GDM1 (cell line): ENCODE results near the gene DCTPP1.
"Not testable (repeated sequence)": the region's sequence is repeated elsewhere in the genome, so short reads cannot be mapped to it uniquely, and the experiment has no call there.

Experiments used
- DNase-seq: peaks from one replicate; lab custom pipeline; 2025; lab: John Stamatoyannopoulos, UW

Gene DCTPP1

DNA sequence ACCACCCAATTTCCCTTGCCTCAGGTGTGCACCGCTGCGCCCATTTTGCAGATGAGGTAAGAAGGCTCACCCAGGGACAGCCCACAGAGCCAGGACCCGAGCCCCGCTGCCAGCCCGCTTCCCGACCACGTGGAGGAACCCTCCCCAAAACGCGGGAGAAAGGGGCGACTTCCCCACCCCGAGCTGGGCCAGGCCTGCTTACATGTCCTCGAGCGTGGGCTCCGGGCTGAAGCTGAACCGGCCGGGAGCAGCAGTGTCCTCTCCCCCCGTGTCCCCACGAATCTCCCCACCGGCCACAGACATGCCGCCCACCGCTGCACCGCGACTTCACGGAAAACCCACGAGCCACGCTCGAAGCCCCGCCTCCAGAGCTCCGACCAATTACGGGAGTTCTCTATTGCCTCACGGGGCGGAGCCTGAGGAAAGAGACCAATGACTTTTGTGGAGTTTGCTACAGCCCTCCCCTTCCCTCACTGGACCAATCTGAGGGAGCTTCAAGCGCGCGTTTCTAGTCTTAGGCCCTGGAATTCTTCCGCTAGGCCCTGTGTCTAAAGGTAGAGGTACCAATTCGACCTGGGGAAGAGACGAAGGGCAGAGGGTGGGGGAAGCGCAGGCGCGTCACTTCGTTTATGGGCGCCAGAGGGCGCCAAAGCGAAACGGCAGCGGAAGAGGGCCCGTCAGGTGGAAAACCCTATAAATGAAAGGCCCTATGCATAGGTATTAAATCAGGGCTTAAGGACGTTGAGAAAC lies at the start of gene DCTPP1:
Gene DCTPP1 (minus strand): TSS at position 353 of the 750 bp plus-strand sequence. CDS start 50 bp downstream, at position 303.
- peak; percentile 98 for DNase-seq

DNA sequence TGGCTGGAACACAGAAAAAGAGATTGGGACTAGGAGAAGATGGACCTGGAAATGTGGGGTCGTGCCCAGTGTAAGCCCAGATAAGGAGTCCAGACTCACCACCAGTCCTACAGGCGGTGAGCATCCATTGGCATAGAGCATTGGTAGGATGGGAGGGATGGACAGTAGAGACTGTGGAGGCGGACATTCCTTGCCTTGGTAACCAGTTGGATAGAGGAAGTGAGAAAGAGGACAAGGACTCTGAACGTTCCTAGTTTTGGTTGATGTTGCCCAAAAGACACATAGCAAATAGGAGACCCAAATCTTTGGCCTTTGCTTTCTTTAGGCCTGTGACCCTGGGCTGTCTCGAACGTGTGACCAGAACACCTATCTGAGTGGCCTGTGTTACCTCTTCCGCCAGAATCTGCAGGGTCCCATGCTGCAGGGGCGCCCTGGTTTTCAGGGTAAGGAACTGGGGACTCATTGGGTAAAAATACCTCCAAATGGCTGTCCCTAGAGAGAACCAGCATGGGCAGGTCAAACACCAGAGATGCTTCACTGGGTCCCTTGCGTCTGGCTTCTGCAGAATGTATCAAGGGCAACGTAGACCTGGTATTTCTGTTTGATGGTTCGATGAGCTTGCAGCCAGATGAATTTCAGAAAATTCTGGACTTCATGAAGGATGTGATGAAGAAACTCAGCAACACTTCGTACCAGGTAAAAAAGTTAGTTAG lies 49.1 kb upstream of the DCTPP1 start:
- DNase-seq: no peak

DNA sequence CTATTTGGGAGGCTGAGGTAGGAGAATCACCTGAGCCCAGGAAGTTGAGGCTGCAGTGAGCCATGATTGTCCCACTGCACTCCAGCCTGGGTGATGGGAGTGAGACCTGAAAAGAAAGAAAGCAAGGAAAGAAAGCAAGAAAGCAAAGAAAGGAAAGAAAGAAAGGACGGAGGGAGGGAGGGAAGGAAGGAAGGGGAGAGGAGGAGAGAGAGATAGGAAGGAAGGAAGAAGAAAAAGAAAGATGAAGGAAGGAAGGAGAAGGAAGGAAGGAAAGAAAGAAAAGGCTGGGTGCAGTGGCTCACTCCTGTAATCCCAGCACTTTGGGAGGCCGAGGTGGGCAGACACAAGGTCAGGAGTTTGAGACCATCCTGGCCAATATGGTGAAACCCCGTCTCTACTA lies 47.9 kb upstream of the DCTPP1 start:
- not testable (repeated sequence) for DNase-seq

DNA sequence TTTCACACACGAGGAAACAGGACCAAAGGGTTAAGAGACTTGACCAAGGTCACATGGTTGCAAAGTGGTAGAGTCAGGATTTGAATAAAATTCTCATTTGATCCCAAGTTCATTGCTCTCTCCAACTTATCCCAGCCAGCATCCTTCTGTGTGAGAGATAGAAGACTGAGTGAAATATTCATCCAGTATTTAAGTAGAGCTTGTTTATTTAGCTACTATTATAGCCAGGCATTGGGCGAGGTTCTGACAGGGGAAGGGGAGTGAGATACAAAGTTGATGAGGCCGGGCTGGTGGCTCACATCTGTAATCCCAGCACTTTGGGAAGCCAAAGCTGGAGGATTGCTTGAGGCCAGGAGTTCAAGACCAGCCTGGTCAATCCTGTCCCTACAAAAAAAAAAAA lies 47.2 kb upstream of the DCTPP1 start:
- no peak for DNase-seq

DNA sequence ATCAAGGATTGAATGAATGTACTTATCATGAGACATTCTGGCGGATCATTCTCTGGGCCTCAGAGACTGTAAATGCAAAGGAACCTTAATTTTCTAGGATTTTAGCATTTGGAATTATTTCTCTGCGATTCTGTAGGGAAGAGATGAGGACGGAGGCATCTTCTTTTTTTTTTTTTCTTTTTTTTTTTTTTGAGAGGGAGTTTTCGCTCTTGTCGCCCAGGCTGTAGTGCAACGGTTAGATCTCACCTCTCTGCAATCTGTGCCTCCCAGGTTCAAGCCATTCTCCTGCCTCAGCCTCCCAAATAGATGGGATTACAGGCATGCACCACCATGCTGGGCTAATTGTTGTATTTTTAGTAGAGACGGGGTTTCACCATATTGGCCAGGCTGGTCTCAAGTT lies 44.9 kb upstream of the DCTPP1 start:
- DNase-seq: no peak

DNA sequence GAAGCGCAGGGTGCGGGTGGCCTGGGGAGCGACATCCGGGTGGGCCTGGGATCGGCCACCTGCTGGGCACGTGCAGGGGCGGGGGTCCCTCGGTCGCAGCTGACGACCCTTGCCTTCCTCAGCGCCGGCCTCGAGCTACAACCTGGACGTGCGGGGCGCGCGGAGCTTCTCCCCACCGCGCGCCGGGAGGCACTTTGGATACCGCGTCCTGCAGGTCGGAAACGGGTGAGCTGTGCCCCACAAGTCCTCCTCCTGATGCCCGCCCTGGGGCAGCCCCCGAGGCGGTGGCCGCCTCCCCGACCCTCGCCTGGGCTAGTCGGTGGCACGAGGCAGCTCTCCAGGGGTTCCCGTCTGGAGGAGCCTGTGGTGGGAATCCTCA lies 44.2 kb upstream of the DCTPP1 start:
- no peak for DNase-seq

DNA sequence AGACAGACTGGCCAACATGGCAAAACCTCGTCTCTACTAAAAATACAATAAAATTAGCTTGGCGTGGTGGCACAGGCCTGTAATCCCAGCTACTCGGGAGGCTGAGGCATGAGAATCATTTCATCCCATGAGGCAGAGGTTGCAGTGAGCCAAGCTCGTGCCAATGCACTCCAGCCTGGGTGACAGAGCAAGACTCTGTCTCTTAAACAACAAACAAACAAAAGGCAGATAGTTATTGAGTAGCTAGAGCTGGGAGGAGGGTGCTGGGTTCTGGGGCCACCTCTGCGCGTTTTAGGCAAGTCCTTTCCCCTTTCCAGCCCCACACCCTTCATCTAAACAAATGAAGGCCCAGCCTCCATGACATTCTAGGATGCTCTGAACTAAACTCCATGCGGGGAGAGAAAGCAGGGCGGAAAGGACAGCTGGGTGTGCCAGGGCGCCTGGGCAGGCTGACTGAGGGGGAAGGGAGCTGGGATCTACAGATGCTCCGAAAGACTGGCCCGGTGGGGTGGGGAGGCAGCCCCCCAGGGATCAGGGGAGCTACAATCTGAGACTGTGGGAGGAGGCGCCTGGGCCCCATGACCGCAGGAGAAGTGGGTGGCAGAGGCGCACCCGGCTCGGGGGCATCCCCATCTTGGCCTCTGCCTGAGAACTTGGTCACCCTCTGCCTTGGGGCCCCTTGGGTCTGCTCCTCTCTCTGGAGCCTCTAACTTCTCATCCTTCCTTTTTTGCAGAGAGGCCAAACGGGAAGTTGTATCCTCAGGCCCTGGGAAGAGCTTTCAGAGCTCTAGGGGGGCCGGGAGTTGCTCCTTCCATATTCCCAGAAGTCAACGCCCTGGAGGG lies 43.6 kb upstream of the DCTPP1 start:
- DNase-seq: peak; percentile 21

DNA sequence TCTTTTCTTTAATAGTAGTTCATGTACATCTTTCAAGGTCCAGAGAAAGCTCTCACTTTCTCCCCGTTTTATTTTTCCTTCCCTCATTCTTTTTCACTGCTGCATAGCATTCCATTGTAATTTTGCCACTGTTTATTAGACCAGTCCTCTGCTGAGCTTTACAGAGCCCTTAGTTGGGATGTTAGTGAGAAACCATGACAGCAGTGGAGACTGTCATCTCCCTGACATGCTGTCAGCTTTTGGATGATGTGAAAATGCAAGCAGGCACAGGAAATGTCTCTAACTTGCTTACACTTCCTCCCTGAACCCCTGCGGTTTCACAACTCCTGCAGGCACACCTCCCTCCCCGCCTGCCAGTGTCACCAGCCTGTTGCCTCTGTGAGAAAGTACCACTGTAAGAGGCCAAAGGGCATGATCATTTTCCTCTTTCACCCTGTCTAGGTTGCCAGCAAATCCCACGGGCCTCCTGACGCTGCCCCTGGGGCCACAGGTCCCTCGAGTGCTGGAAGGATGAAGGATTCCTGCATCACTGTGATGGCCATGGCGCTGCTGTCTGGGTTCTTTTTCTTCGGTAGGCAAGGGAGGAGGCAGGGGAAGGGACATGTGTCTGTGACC lies 42.6 kb upstream of the DCTPP1 start, which contains the start of gene ITGAL:
Gene ITGAL (plus strand): TSS at position 415 of the 615 bp plus-strand sequence. CDS start 96 bp downstream, at position 511.
- peak; percentile 80 for DNase-seq

DNA sequence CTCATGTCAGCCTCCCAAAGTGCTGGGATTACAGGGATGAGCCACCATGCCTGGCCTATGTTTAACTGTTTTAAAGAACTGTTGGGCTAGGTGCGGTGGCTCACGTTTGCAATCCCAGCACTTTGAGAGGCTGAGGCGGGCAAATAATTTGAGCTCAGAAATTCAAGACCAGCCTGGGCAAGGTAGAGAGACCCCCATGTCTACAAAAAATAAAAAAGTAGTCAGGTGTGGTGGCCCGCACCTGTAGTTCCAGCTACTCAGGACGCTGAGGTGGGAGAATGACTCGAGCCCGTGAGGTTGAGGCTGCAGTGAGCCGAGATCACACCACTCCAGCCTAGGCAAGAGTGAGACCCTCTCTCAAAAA lies 40.8 kb upstream of the DCTPP1 start:
- no peak for DNase-seq

DNA sequence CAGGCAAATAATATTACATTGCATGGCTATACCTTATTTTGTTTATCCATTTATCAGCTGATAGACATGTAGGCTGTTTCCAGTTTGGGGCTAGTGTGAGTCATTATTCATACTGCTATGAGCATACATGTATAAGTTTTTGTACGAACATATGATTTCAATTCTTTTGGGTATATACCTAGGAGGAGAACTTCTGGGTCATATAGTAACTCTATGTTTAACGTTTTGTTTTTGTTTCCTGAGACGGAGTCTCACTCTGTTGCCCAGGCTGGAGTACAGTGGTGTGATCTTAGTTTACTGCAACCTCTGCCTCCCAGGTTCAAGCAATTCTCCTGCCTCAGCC lies 40.3 kb upstream of the DCTPP1 start:
- DNase-seq: no peak

DNA sequence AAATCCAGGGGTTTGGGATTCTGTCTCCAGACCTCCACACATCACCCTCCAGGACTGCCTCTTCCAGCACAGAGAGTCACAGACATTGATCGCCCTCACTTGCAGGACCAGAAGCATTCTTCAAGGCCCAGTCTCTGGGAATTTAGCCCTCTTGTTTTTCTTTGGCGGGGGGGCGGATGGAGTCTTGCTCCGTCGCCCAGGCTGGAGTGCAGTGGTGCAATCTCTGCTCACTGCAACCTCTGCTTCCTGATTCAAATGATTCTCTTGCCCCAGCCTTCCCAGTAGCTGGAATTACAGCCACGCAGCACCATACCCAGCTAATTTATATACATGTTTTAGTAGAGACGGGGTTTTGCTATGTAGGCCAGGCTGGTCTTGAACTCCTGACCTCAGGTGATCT lies 34.2 kb upstream of the DCTPP1 start:
- no peak for DNase-seq

DNA sequence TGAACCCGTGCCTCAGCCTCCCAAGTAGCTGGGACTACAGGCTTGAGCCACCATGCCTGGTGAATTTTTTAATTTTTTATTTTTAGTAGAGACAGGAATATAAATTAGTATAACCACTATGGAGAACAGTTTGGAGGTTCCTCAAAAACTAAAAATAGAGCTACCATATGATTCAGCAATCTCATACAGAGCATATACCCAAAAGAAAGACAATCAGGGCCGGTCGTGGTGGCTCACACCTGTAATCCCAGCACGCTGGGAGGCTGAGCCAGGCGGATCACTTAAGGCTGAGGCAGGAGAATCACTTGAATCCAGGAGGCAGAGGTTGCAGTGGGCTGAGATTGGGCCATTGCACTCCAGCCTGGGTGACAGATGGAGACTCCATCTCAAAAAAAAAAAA lies 31.6 kb upstream of the DCTPP1 start:
- not testable (repeated sequence) for DNase-seq

DNA sequence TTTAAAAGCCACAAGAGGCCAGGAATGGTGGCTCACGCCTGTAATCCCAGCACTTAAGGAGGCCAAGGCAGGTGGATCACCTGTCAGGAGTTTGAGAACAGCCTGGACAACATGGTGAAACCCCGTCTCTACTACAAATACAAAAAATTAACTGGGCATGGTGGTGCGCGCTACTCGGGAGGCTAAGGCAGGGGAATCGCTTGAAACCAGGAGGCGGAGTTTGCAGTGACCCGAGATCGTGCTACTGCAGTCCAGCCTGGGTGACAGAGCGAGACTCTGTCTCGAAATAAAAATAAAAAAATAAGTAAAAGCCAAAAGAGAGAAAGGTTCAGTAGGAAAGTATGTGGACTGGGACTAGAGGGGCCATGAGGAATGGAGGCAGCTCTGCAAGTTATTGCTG lies 29.6 kb upstream of the DCTPP1 start:
- DNase-seq: no peak

DNA sequence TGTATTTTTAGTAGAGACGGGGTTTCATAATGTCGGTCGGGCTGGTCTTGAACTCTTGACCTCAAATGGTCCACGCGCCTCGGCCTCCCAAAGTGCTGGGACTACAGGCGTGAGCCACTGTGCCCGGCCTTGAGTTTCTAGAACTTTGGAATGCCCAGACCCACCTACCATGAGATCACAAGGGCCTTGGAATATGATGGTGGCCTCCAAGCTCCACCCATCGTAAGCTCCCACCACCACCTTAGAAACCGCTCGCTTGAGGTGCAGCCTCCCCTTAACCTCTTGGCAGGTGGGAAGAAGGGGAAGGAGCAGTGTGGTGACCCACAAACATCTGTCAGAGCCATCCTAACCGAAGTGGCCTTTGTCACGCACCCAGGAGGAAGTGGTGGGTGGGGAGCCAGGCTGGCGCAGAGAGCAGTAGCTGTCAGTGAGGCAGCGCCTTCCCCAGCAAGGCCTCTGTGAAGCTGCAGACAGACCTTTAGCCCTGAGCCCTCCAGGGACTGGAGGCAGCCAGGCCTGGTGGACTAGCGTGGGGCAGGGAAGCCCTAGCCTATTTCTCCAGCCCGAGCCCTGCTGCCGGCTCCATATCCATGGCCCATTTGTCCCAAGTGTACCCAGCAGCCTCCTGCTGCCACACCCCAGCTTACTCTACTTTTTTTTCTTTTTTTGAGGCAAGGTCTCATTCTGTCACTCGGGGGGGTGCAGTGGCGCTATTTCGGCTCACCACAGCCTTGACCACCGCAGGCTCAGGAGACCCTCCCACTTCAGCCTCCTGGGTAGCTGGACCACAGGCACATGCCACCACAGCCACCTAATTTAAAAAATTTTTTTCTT lies 28.9 kb upstream of the DCTPP1 start:
- peak; percentile 80 for DNase-seq

DNA sequence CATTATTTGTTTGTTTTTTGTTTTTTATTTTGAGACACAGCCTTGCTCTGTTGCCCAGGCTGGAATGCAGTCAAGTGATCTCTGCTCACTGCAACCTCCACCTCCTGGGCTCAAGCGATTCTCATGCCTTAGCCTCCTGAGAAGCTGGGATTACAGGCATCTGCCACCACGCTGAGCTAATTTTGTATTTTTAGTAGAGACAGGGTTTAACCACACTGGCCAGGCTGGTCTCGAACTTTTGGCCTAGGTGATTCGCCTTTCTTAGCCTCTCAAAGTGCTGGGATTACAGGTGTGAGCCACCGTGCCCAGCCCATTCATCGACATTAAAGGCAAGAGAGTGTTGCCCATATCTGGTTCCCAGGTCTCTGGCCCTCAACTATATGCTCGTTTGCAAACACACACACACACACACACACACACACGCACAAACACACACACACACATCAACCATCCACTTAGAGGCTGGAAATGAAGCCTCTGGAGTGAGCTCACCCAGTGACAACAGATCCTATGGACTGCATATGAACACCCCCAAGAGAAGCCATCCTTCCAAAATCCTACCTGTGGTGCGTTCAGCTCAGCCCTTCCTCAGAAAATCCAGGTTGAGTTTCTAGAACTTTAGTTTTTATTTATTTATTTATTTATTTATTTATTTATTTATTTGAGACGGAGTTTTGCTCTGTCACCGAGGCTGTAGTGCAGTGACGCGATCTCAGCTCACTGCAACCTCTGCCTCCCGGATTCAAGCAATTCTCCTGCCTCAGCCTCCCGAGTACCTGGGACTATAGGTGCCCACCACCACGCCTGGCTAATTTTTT lies 28.1 kb upstream of the DCTPP1 start:
- DNase-seq: no peak

DNA sequence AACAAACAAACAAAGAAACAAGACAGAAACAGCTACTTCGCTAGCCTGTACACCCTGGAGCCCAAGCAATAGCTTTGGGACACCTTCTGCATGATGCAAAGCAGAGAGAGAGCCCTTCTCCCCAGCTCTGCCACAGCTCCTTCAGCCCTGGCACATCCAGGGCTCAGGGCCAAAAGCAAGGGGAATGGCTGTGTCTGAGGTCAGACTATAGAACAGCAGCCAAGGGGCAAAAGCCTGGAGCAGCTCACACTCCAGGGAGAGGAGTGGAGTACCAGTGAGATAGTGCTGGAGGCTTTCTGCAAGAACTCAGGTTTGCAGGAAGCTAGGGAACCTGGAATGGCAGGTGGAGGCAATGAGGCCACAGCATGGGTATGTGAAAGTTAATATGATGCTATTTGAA lies 27.4 kb upstream of the DCTPP1 start:
- DNase-seq: no peak

DNA sequence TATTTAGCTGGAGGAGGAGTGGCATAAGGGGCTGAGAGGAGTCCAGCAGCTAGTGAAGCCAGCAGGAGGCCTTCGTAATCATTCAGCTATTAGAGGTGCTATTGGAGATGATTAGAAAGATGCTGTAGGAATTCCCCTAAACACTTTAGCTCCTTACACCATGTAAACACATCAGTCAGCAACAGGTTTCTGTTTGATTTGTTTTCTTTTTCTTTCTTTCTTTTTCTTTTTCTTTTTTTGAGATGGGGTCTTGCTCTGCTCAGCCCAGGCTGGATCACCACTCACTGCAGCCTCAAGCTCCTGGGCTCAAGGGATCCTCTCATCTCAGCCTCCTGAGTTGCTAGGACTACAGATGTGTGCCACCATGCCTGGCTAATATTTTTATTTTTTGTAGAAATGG lies 26.5 kb upstream of the DCTPP1 start:
- no peak for DNase-seq

DNA sequence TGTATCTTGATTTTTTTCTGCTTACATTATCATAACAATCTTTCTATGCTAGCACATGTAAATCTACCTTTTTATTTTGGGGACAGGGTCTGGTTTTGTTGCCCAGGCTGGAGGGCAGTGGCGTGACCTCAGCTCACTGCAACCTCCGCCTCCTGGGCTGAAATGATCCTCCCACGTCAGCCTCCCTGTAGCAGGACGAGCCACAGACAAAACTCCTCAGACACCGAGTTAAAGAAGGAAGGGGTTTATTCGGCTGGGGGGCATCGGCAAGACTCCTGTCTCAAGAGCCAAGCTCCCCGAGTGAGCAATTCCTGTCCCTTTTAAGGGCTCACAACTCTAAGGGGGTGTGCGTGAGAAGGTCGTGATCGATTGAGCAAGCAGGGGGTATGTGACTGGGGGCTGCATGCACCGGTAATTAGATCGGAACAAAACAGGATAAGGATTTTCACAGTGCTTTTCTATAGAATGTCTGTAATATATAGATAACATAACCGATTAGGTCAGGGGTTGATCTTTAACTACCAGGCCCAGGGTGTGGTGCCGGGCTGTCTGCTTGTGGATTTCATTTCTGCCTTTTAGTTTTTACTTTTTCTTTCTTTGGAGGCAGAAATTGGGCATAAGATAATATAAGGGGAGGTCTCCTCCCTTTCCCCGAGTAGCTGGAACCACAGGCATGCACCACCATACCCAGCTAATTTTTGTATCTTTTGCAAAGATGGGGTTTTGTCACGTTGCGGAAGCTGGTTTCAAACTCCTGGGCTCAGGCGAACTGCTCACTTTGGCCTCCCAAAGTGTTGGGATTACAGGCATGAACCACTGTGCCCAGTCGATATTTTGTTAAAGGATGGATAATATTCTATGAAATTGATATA lies 23.1 kb upstream of the DCTPP1 start:
- DNase-seq: not testable (repeated sequence)

DNA sequence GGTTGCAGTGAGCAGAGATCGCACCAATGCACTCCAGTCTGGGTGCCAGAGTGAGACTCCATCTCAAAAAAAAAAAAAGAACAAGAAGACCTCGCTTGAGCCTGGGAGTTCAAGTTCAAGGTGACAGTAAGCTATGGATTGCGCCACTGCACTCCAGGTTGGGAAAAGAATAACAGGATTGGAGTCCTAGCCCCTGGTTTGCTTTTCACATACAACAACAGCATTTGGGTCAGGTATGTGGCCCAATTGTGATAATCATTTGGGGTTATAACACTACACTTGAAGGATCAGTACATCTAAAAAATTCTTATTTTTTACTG lies 19.2 kb upstream of the DCTPP1 start:
- DNase-seq: no peak
